K562 (cell line): ENCODE results near the gene ECPAS. TPM values are rescaled to one million over a fixed set of nuclear protein-coding genes. Genes with fewer than 3 reads are reported as not detected.

Source experiments
- CBX5 ChIP-seq: IDR thresholded peaks from 2 replicates; pipeline ENCODE4 v1.6.1; 2014; ENCODE audit warnings: low read depth, borderline replicate concordance
- CHD2 ChIP-seq: IDR thresholded peaks from 2 replicates; pipeline ENCODE4 v1.6.1; 2011; ENCODE audit warnings: low read depth, low read length
- GATA2 ChIP-seq: sonication (generic); formaldehyde crosslinking; IDR thresholded peaks from 2 replicates; pipeline ENCODE4 v1.4.0; 2020; ENCODE audit warnings: mild to moderate bottlenecking, missing genetic modification reagents
- GATAD2B ChIP-seq: fragments of 450-650 bp; IDR thresholded peaks from 2 replicates; pipeline ENCODE4 v1.6.1; 2017; ENCODE audit warnings: mild to moderate bottlenecking, borderline replicate concordance
- JUN ChIP-seq, 2 experiments: sonication (generic) in 1 of 2; formaldehyde crosslinking in 1 of 2; IDR thresholded peaks; 2 replicates each; pipeline versions ENCODE4 v1.6.1 to v1.8.0; 2012 to 2022; ENCODE audit warnings: borderline replicate concordance in 2 of 2, mild to moderate bottlenecking in 2 of 2, improper control_type of control experiment in 1 of 2, low read depth in 1 of 2, low read length in 1 of 2, missing genetic modification reagents in 1 of 2
- MAFK ChIP-seq: IDR thresholded peaks from 2 replicates; pipeline ENCODE4 v1.6.1; 2011; ENCODE audit warnings: low read length, improper control_type of control experiment
- MXI1 ChIP-seq: IDR thresholded peaks from 2 replicates; pipeline ENCODE4 v1.6.1; 2011; ENCODE audit warnings: low read depth, mild to moderate bottlenecking, improper control_type of control experiment, low read length
- SIX5 ChIP-seq, 2 experiments: IDR thresholded peaks; 2 replicates each; pipeline ENCODE4 v1.6.1; 2011; ENCODE audit warnings: low read length in 2 of 2, borderline replicate concordance in 1 of 2, low read depth in 1 of 2, mild to moderate bottlenecking in 1 of 2, moderate library complexity in 1 of 2; ENCODE audit not compliant: insufficient read depth in 1 of 2
- SPI1 ChIP-seq: IDR thresholded peaks from 2 replicates; pipeline ENCODE4 v1.6.1; 2011; ENCODE audit warnings: low read depth, low read length, control low read depth, borderline replicate concordance
- TOE1 ChIP-seq, 2 experiments: fragments of 450-650 bp in 1 of 2; sonication (generic) in 1 of 2; formaldehyde crosslinking in 1 of 2; IDR thresholded peaks; 2 replicates each; pipeline versions ENCODE4 v1.7.1 to v1.8.0; 2016 to 2022; ENCODE audit warnings: borderline replicate concordance in 2 of 2, mild to moderate bottlenecking in 2 of 2, antibody characterized with exemption in 1 of 2, inconsistent platforms in 1 of 2, low read depth in 1 of 2, missing genetic modification reagents in 1 of 2, moderate library complexity in 1 of 2
- ZBTB1 ChIP-seq: sonication (generic); formaldehyde crosslinking; IDR thresholded peaks from 2 replicates; pipeline ENCODE4 v1.8.1; 2023; ENCODE audit warnings: missing genetic modification reagents, low read depth, mild to moderate bottlenecking, borderline replicate concordance
- polyA plus RNA-seq, 8 experiments: library from polyadenylated mRNA; depleted of rRNA in 4 of 8; stranded (reverse) in 5 of 8; unstranded in 3 of 8; fragments of >200 nt; fragmentation: Nextera tagmentation in 2 of 8; fragmentation: Illumina TruSeq in 1 of 8; extraction: Ambion mirVana in 2 of 8; extraction: Trizol in 1 of 8; gene quantifications; 2 replicates each; pipeline versions ENCODE4 v1.2.1 to v1.2.3, GENCODE V29; 2011 to 2014; ENCODE audit warnings: inconsistent platforms in 1 of 8, missing spikeins in 1 of 8
- total RNA-seq, 7 experiments: library from RNA; depleted of rRNA in 6 of 7; stranded (reverse); fragments of >200 nt in 6 of 7; fragmentation: Illumina TruSeq in 2 of 7; extraction: Trizol in 2 of 7; gene quantifications; 2 replicates each; pipeline versions ENCODE4 v1.2.1 to v1.2.3, GENCODE V29; 2011 to 2021; ENCODE audit warnings: low replicate concordance in 1 of 7
- TF ChIP-seq, protein P1 (sequence below): fragments of 450-650 bp; conservative IDR thresholded peaks from 2 replicates; pipeline ENCODE4 v1.6.1; 2016; ENCODE audit warnings: missing genetic modification characterization, low read depth, mild to moderate bottlenecking, control low read depth, missing compliant biosample characterization
- TF ChIP-seq, protein P2 (sequence below): fragments of 250-450 bp; sonication (Bioruptor Pico); IDR thresholded peaks from 2 replicates; pipeline ENCODE4 v1.8.0; 2022; ENCODE audit warnings: inconsistent platforms, mild to moderate bottlenecking, moderate library complexity, borderline replicate concordance

ECPAS gene
- total and polyA plus RNA-seq, 9 of the 15 experiments (the other 6 are each of a cell fraction or from before 2014, with no cell fraction given), result 14.5 to 90.9 (median 75.7) TPM

DNA sequence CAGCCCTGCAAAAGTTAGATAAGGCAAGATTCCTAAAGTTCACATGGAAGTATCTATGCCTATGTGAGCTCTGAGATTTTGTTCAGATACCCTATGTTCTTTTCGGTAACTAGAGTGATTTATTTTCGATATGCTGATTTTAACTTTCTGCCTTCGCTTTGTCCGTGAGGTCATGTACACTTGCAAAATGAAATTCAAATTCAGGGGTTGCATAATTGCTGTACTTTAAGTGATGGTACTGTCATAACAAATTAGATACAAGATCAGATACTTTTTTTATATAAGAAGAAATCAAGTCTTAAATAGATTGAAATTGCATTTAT, 350 bp upstream of the ECPAS start (continued):
- TF ChIP-seq, protein P1, sequence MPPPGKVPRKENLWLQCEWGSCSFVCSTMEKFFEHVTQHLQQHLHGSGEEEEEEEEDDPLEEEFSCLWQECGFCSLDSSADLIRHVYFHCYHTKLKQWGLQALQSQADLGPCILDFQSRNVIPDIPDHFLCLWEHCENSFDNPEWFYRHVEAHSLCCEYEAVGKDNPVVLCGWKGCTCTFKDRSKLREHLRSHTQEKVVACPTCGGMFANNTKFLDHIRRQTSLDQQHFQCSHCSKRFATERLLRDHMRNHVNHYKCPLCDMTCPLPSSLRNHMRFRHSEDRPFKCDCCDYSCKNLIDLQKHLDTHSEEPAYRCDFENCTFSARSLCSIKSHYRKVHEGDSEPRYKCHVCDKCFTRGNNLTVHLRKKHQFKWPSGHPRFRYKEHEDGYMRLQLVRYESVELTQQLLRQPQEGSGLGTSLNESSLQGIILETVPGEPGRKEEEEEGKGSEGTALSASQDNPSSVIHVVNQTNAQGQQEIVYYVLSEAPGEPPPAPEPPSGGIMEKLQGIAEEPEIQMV (tag), result no peak
- TF ChIP-seq GATA2 (CRISPR knock-in tag) (no peak), TOE1 (IDR thresholded peaks at IDR 0.05; ENCODE audit: borderline replicate concordance) (no peak), TOE1 (CRISPR knock-in tag; IDR thresholded peaks at IDR 0.05; ENCODE audit: borderline replicate concordance, low read depth) (no peak), MAFK (0 out of 2 replicates have a peak, but pooled peaks have one; percentile 3), GATAD2B (no peak), ZBTB1 (CRISPR knock-in tag) (no peak), SIX5 (IDR thresholded peaks at IDR 0.05; ENCODE audit: borderline replicate concordance in 1 of 2, insufficient read depth in 1 of 2, low read depth in 1 of 2, low read length in 2 of 2) (no peak), CHD2 (no peak), MXI1 (no peak), JUN (IDR thresholded peaks at IDR 0.05; ENCODE audit: borderline replicate concordance, low read depth, low read length) (no peak), JUN (CRISPR knock-in tag; IDR thresholded peaks at IDR 0.05; ENCODE audit: borderline replicate concordance) (no peak), SPI1 (no peak), CBX5 (no peak)
- TF ChIP-seq, protein P2, sequence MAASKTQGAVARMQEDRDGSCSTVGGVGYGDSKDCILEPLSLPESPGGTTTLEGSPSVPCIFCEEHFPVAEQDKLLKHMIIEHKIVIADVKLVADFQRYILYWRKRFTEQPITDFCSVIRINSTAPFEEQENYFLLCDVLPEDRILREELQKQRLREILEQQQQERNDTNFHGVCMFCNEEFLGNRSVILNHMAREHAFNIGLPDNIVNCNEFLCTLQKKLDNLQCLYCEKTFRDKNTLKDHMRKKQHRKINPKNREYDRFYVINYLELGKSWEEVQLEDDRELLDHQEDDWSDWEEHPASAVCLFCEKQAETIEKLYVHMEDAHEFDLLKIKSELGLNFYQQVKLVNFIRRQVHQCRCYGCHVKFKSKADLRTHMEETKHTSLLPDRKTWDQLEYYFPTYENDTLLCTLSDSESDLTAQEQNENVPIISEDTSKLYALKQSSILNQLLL (CRISPR knock-in tag), result no peak
